ENCODE data around the gene C17orf78. TPM values are rescaled to one million over a fixed set of nuclear protein-coding genes. Genes with fewer than 3 reads are reported as not detected.

C17orf78 gene
- total and polyA plus RNA-seq, 2 of the 13 experiments (the other 11 are each of a cell fraction or from before 2014, with no cell fraction given), result not detected

DNA sequence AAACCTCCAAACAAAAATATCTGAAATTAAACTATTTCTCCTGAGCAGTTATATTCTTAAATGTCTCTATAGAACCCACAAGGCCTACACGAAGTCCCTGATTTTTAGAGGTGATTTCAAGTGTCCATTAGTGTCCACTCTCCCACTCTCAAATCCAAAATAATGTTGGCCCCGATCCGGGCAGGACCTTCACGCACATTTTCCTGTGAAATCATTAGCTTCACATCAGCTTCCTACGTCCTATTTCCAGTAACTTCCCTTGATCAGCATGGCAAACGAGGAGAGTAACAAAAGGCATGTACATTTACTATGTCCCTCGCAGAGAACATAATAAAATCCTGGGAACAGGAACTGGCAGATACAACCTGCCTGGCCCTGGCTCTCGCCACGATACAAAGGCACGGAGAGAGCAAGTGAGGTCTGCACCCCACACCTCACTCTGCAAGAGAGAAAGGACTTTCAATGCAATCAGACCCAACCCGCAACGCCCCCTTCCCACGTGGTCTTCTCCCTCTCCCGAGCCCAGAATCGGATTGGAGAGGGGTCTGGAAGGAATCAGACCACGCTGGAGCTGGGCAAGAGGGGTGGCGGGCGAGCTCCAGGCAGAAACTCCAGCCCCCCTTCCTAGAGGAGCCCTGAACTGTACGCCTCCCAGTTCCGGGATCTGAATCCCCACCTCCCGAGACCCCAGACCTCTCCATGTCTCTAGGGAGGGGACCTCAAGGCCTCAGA is 17.5 kb upstream of the C17orf78 start (continued):
- TF ChIP-seq ZNF251 (CRISPR knock-in tag; IDR thresholded peaks at IDR 0.05) (no peak), PRPF4 (IDR thresholded peaks at IDR 0.05; ENCODE audit: low read depth, low read length, poor library complexity, severe bottlenecking) (no peak), ZNF230 (CRISPR knock-in tag; IDR thresholded peaks at IDR 0.05) (no peak), HNF4G (IDR thresholded peaks at IDR 0.05; ENCODE audit: borderline replicate concordance, low read depth, low read length) (no peak), HNF4G (CRISPR knock-in tag; IDR thresholded peaks at IDR 0.05; ENCODE audit: borderline replicate concordance, low read depth) (peak; percentile 12; the same call in 1 of the 2 replicates), SRSF4 (IDR thresholded peaks at IDR 0.05; ENCODE audit: low read depth, low read length, poor library complexity, severe bottlenecking) (no peak), NR2F6 (IDR thresholded peaks at IDR 0.05) (no peak), NR2F6 (CRISPR knock-in tag; IDR thresholded peaks at IDR 0.05) (no peak), RORA (CRISPR knock-in tag; IDR thresholded peaks at IDR 0.05) (no peak), ZNF296 (CRISPR knock-in tag; conservative IDR thresholded peaks at IDR 0.05) (no peak), ARHGAP35 (CRISPR knock-in tag; IDR thresholded peaks at IDR 0.05; ENCODE audit: borderline replicate concordance) (0 out of 2 replicates have a peak, but pooled peaks have one; percentile 18), HNF4A (CRISPR knock-in tag; IDR thresholded peaks at IDR 0.05) (no peak), NFRKB (IDR thresholded peaks at IDR 0.05) (no peak), SYNCRIP (IDR thresholded peaks at IDR 0.05; ENCODE audit: insufficient read depth, low read depth, low read length) (no peak), FOXK1 (CRISPR knock-in tag; IDR thresholded peaks at IDR 0.05; ENCODE audit: borderline replicate concordance, low read depth) (no peak), ZNF678 (CRISPR knock-in tag; IDR thresholded peaks at IDR 0.05) (0 out of 2 replicates have a peak, but pooled peaks have one; percentile 18), POLR2AphosphoS2 (IDR thresholded peaks at IDR 0.05; ENCODE audit: low read depth, low read length) (0 out of 2 replicates have a peak, but pooled peaks have one; percentile 65), SETDB1 (CRISPR knock-in tag; IDR thresholded peaks at IDR 0.05; ENCODE audit: borderline replicate concordance) (no peak), SOX13 (IDR thresholded peaks at IDR 0.05) (no peak), SOX13 (CRISPR knock-in tag; conservative IDR thresholded peaks at IDR 0.05 in 1 of 2, IDR thresholded peaks at IDR 0.05 in 1 of 2) (no peak), ZNF674 (CRISPR knock-in tag; IDR thresholded peaks at IDR 0.05; ENCODE audit: low read depth) (no peak), CBX1 (IDR thresholded peaks at IDR 0.05; ENCODE audit: low read depth) (no peak)
- TF ChIP-seq, protein P1, sequence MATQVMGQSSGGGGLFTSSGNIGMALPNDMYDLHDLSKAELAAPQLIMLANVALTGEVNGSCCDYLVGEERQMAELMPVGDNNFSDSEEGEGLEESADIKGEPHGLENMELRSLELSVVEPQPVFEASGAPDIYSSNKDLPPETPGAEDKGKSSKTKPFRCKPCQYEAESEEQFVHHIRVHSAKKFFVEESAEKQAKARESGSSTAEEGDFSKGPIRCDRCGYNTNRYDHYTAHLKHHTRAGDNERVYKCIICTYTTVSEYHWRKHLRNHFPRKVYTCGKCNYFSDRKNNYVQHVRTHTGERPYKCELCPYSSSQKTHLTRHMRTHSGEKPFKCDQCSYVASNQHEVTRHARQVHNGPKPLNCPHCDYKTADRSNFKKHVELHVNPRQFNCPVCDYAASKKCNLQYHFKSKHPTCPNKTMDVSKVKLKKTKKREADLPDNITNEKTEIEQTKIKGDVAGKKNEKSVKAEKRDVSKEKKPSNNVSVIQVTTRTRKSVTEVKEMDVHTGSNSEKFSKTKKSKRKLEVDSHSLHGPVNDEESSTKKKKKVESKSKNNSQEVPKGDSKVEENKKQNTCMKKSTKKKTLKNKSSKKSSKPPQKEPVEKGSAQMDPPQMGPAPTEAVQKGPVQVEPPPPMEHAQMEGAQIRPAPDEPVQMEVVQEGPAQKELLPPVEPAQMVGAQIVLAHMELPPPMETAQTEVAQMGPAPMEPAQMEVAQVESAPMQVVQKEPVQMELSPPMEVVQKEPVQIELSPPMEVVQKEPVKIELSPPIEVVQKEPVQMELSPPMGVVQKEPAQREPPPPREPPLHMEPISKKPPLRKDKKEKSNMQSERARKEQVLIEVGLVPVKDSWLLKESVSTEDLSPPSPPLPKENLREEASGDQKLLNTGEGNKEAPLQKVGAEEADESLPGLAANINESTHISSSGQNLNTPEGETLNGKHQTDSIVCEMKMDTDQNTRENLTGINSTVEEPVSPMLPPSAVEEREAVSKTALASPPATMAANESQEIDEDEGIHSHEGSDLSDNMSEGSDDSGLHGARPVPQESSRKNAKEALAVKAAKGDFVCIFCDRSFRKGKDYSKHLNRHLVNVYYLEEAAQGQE (IDR thresholded peaks at IDR 0.05; ENCODE audit: borderline replicate concordance in 1 of 2, low read depth in 1 of 2, low read length in 2 of 2), result no peak
- TF ChIP-seq, protein P2, sequence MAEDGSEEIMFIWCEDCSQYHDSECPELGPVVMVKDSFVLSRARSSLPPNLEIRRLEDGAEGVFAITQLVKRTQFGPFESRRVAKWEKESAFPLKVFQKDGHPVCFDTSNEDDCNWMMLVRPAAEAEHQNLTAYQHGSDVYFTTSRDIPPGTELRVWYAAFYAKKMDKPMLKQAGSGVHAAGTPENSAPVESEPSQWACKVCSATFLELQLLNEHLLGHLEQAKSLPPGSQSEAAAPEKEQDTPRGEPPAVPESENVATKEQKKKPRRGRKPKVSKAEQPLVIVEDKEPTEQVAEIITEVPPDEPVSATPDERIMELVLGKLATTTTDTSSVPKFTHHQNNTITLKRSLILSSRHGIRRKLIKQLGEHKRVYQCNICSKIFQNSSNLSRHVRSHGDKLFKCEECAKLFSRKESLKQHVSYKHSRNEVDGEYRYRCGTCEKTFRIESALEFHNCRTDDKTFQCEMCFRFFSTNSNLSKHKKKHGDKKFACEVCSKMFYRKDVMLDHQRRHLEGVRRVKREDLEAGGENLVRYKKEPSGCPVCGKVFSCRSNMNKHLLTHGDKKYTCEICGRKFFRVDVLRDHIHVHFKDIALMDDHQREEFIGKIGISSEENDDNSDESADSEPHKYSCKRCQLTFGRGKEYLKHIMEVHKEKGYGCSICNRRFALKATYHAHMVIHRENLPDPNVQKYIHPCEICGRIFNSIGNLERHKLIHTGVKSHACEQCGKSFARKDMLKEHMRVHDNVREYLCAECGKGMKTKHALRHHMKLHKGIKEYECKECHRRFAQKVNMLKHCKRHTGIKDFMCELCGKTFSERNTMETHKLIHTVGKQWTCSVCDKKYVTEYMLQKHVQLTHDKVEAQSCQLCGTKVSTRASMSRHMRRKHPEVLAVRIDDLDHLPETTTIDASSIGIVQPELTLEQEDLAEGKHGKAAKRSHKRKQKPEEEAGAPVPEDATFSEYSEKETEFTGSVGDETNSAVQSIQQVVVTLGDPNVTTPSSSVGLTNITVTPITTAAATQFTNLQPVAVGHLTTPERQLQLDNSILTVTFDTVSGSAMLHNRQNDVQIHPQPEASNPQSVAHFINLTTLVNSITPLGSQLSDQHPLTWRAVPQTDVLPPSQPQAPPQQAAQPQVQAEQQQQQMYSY (CRISPR knock-in tag; IDR thresholded peaks at IDR 0.05), result no peak
